PFSK-1 (cell line): ENCODE results near the gene FMNL1.

Experiments used
- FOXP2 ChIP-seq: optimal IDR thresholded peaks from 2 replicates; pipeline ENCODE3; 2011; ENCODE audit warnings: borderline replicate concordance, control low read depth, inconsistent platforms; ENCODE audit not compliant: insufficient read depth; ENCODE audit errors: extremely low read length, extremely low read depth
- POLR2AphosphoS5 ChIP-seq: IDR thresholded peaks from 2 replicates; pipeline ENCODE4 v1.6.1; 2012; ENCODE audit warnings: low read depth, mild to moderate bottlenecking, control low read depth, low read length, moderate library complexity
- SIN3A ChIP-seq: IDR thresholded peaks from 2 replicates; pipeline ENCODE4 v1.6.1; 2012; ENCODE audit warnings: mild to moderate bottlenecking, low read length, moderate library complexity, borderline replicate concordance; ENCODE audit not compliant: insufficient read depth
- TAF1 ChIP-seq: IDR thresholded peaks from 2 replicates; pipeline ENCODE4 v1.6.1; 2012; ENCODE audit warnings: low read length, control low read depth, borderline replicate concordance; ENCODE audit not compliant: insufficient read depth
- TF ChIP-seq, protein P1 (sequence below), 2 experiments: IDR thresholded peaks; 2 replicates each; pipeline versions ENCODE4 v1.6.1 to v1.8.0; 2011 to 2012; ENCODE audit warnings: low read depth in 2 of 2, low read length in 2 of 2, control low read depth in 1 of 2, inconsistent platforms in 1 of 2, mild to moderate bottlenecking in 1 of 2, moderate library complexity in 1 of 2; ENCODE audit not compliant: insufficient read depth in 1 of 2

The FMNL1 gene

DNA sequence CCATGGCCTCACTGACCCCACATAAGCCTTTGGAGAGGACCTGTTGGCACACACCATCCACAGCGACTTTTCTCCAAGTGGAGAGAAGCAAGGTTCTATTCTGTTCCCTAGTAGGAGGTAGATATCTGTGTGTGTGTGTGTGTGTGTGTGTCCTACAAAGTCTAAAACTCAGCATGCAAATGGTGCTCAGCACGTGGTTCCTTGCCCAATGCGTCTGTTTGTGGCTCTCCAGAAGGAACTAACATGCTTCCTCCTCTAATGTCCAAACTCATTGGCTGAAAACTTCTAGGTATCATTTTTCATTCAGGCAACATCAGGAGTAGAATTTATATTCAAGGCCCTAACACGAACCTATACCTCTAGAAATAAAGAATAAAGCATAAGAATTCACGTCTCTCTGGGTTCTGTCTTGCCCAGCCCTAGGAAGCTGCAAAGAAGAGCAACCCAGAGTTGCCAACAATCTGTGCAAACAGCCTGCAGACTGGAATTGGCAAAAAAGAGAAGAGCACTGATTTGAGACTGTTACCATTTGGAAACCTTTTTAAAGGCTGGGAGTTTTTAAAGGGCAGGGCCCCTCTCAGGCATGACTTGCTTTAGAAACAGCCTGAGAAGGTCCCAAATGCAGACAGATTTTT lies 69.6 kb downstream of the FMNL1 start:
- TF ChIP-seq FOXP2: no peak
- TF ChIP-seq SIN3A: no peak
- TF ChIP-seq, protein P1, sequence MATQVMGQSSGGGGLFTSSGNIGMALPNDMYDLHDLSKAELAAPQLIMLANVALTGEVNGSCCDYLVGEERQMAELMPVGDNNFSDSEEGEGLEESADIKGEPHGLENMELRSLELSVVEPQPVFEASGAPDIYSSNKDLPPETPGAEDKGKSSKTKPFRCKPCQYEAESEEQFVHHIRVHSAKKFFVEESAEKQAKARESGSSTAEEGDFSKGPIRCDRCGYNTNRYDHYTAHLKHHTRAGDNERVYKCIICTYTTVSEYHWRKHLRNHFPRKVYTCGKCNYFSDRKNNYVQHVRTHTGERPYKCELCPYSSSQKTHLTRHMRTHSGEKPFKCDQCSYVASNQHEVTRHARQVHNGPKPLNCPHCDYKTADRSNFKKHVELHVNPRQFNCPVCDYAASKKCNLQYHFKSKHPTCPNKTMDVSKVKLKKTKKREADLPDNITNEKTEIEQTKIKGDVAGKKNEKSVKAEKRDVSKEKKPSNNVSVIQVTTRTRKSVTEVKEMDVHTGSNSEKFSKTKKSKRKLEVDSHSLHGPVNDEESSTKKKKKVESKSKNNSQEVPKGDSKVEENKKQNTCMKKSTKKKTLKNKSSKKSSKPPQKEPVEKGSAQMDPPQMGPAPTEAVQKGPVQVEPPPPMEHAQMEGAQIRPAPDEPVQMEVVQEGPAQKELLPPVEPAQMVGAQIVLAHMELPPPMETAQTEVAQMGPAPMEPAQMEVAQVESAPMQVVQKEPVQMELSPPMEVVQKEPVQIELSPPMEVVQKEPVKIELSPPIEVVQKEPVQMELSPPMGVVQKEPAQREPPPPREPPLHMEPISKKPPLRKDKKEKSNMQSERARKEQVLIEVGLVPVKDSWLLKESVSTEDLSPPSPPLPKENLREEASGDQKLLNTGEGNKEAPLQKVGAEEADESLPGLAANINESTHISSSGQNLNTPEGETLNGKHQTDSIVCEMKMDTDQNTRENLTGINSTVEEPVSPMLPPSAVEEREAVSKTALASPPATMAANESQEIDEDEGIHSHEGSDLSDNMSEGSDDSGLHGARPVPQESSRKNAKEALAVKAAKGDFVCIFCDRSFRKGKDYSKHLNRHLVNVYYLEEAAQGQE (IDR thresholded peaks at IDR 0.05; ENCODE audit: insufficient read depth in 1 of 2, low read depth in 2 of 2, low read length in 2 of 2): no peak
- no peak for TF ChIP-seq TAF1

DNA sequence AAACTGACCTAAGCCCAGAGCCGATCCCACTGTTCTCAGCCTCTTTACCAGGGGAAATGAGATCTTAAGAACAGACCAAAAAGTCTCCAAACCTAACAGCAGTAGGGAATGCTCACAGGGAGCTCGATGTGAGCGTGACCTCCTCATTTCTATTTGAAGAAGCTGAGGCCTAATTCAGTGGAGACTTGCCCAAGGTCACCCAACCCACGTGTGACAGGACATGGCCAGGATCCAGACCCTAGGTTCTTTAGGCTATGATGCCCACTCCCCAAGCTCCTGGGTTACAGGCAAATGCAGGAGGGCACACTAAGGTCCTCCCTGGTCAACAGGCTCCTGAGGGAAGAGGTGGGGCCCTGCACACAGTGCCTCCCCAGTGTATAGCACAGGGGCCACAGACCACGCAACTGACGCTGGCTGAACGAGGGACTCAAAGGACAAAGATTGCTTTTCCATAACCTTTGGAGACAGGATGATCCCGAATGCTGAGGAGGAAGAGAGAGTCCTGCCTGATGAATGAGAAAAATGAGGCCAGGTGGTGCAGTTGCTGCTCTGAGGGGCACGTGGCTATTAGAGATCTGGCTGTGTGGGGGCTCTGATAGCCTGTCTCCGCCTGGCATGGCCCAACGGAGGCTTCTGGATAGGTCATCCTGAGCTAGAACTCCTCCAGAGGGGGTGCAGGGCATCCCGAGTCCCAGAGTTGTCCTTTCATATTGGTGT lies 71.2 kb downstream of the FMNL1 start:
- TF ChIP-seq, protein P1 (IDR thresholded peaks at IDR 0.05; ENCODE audit: insufficient read depth in 1 of 2, low read depth in 2 of 2, low read length in 2 of 2): no peak
- TF ChIP-seq SIN3A (no peak), TAF1 (no peak), FOXP2 (no peak), POLR2AphosphoS5 (no peak)

DNA sequence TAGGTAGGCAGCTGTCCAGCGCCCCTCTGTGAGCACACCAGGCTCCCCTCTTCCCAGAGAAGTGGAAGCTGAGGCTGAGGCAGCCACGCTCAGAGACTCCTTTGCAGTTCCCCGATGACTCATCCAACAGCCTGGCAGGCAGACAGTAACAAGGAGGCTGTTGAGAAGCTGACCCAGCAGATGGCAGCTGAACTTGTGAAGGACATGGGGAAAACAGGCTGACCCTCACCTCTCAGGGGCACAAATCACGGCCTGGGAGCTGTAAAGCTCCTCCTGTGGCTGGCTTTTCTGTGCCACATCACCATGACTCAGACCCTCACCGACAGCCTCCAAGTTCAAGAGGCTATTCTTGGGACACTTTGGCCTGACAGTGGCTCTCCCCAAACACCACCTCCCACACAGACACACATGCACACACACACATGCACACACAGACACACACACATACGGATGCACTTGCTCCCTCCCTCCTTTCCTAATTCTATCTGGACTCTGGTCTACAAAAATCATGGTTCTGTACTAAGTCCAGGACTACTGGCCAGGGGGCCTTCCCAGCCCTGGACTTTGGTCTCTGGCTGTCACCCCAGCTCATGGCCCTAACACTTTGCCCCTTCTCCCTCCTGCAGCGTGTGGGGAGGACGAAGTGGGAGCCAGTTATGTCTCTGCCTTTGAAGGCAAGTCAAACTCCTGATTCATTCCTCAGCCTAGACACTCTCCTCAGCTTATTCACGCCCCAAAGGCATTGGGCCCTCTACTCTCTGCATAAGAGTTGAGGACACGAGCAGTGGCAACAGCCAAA lies 71.9 kb downstream of the FMNL1 start:
- no peak for TF ChIP-seq POLR2AphosphoS5
- TF ChIP-seq, protein P1 (IDR thresholded peaks at IDR 0.05; ENCODE audit: insufficient read depth in 1 of 2, low read depth in 2 of 2, low read length in 2 of 2): peak; percentile 38 to 77; a peak in 2 of 4 replicates

DNA sequence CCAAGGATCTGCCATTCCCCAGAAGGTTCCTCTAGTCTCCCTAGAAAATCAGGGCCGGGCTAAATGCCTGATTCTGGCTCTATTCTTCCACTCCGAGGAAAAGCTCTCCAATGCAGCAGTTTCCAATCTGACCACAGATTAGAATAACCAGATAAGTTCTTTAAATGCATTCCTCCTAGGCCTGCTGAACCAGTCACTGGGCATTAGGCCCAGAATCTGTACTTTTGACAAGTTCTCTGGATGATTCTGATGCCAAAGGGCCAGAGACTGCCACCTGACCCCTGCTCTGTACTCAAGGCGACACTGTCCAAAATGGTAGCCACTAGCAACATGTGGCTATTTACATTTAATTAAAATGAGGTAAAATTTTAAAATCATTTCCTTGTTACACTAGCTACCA lies 72.8 kb downstream of the FMNL1 start:
- TF ChIP-seq, protein P1 (IDR thresholded peaks at IDR 0.05; ENCODE audit: insufficient read depth in 1 of 2, low read depth in 2 of 2, low read length in 2 of 2): no peak
- TF ChIP-seq POLR2AphosphoS5 (no peak), SIN3A (no peak), FOXP2 (no peak), TAF1 (no peak)
